Measurements from ENCODE around the gene CCDC34.
"Not testable (repeated sequence)": the region's sequence is repeated elsewhere in the genome, so short reads cannot be mapped to it uniquely, and the experiment has no call there.

The CCDC34 gene

DNA sequence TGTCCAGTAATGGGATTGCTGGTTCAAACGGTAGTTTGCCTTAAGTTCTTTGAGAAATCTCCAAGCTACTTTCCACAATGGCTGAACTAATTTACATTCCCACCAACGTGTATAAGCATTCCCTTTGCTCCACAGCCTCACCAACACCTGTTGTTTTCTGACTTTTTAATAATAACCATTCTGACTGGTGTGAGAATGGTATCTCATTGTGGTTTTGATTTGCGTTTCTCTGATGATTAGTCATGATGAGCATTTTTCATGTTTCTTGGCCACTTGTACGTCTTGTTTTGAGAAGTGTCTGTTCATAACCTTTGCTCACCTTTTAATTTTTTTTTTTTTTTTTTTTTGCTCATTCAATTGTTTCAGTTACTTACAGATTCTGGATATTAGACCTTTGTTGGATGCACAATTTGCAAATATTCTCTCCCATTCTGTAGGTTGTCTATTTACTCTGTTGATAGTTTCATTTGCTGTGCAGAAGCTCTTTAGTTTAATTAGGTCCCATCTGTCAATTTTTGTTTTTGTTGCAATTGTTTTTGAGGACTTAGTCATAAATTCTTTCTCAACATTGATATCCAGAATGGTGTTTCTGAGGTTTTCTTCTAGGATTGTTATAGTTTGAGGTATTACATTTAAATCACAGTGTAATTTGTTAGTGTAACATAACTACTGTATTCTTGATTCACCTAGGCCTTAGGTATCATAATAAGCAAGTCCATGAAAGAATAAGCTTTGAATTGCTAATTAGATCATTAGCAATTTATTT lies 33.0 kb downstream of the CCDC34 start:
- DNase-seq (ENCODE audit: low read depth) = no peak
- TF ChIP-seq CTCF (IDR thresholded peaks at IDR 0.05; ENCODE audit: control insufficient read depth, extremely low read depth, insufficient read depth) = no peak
- no peak overlapping the region for H3K4me3 ChIP-seq (ENCODE audit: low read depth, low read length)

DNA sequence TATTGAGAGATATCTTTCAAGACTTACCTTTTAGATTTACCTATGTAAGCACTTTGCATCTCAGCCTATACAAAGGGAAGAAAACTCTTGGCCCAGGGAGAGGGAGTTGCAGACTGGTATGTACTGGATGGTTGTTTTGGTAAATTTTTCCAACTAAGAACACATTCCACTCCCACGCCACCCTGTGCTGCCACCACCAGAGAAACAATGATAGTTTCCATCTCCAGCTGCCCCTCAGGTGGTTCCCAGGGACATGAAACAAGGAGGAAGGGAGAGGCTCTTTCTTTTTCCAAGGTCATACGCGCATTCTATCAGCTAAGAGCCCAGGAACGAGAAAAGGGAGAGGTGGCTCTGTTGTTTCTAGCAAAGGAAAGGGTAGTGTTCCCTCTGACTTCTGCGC lies 34.4 kb downstream of the CCDC34 start:
- no peak for DNase-seq (ENCODE audit: low read depth)
- TF ChIP-seq CTCF (IDR thresholded peaks at IDR 0.05; ENCODE audit: control insufficient read depth, extremely low read depth, insufficient read depth) = no peak
- no peak overlapping the region for H3K4me3 ChIP-seq (ENCODE audit: low read depth, low read length)

DNA sequence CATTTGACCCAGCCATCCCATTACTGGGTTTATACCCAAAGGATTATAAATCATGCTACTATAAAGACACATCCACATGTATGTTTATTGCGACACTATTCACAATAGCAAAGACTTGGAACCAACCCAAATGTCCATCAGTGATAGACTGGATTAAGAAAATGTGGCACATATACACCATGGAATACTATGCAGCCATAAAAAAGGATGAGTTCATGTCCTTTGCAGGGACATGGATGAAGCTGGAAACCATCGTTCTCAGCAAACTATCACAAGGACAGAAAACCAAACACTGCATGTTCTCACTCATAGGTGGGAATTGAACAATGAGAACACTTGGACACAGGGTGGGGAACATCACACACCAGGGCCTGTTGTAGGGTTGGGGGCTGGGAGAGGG lies 36.0 kb downstream of the CCDC34 start:
- H3K4me3 ChIP-seq (ENCODE audit: low read depth, low read length); DNase-seq (ENCODE audit: low read depth): not testable (repeated sequence)

DNA sequence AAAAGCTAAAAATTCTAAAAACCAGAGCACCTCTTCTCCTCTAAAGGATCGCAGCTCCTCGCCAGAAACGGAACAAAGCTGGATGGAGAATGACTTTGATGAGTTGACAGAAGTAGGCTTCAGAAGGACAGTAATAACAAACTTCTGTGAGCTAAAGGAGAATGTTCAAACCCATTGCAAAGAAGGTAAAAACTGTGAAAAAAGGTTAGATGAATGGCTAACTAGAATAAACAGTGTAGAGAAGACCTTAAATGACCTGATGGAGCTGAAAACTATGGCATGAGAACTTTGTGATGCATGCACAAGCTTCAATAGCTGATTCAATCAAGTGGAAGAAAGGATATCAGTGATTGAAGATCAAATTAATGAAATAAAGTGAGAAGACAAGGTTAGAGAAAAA lies 40.8 kb downstream of the CCDC34 start:
- not testable (repeated sequence) for H3K4me3 ChIP-seq (ENCODE audit: low read depth, low read length); DNase-seq (ENCODE audit: low read depth)

- H3K4me3 ChIP-seq (ENCODE audit: low read depth, low read length); DNase-seq (ENCODE audit: low read depth): not testable (repeated sequence)
These were observed 41.7 kb downstream of the CCDC34 start for GRCh38 chr11:27321340-27321739.

GRCh38 chr11:27319072-27319471 lies 43.9 kb downstream of the CCDC34 start:
- no peak overlapping the region for H3K4me3 ChIP-seq (ENCODE audit: low read depth, low read length)
- TF ChIP-seq CTCF (IDR thresholded peaks at IDR 0.05; ENCODE audit: control insufficient read depth, extremely low read depth, insufficient read depth) = no peak
- DNase-seq (ENCODE audit: low read depth) = no peak

DNA sequence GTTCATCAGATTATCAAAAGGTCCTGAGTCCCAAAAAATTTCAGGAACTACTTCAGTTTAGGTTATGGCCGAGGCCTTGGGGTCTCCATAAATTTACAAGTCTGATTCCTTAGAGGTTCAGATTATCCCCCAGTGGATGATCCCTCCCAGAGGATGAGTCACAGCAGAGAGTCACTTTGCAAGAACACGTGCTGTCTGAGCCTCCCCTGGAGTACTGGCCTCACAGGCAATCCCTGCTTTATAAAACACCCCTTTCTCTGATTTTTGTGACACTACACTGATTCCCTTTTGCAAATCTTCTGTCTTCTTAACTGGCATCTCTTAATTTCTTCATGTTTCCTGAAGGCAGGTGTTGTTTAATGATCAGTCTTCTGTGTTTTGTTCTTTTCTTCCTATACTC lies 45.3 kb downstream of the CCDC34 start:
- no peak for TF ChIP-seq CTCF (IDR thresholded peaks at IDR 0.05; ENCODE audit: control insufficient read depth, extremely low read depth, insufficient read depth)
- DNase-seq (ENCODE audit: low read depth) = no peak
- H3K4me3 ChIP-seq (ENCODE audit: low read depth, low read length) = no peak overlapping the region

DNA sequence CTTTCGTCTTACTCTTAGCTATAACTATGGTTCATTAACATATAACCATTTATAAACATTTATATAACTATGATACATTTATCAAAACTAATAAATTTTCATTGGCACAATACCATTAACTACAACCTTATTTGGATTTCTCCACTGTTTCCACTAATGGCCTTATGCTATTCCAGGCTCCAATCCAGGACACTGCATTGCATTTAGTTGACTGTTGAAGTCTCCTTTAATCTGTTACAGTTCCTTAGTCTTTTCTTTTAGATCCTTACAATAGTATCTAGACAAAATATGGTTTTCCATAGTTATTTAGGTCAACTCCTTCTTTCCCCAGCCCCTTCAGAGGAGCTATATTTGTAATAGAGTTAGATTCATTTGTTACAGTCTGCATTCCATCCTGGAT lies 47.2 kb downstream of the CCDC34 start:
- H3K4me3 ChIP-seq (ENCODE audit: low read depth, low read length) = no peak overlapping the region
- DNase-seq (ENCODE audit: low read depth) = no peak
- TF ChIP-seq CTCF (IDR thresholded peaks at IDR 0.05; ENCODE audit: control insufficient read depth, extremely low read depth, insufficient read depth) = no peak
